Prostate gland (tissue), 2 donors: ENCODE data around the gene CSNK1A1L.

Experiments used
- CTCF ChIP-seq, 4 experiments: fragments of 200-600 bp in 2 of 4; fragments of 450-650 bp in 2 of 4; sonication (generic) in 2 of 4; IDR thresholded peaks; 1 replicate in 3 of 4; 2 replicates in 1 of 4; pipeline ENCODE4 v1.5.1; 2016 to 2019; ENCODE audit warnings: antibody characterized with exemption in 4 of 4, mild to moderate bottlenecking in 2 of 4, moderate library complexity in 2 of 4
- POLR2A ChIP-seq: fragments of 450-650 bp; IDR thresholded peaks from one replicate; pipeline ENCODE4 v1.6.1; 2016; ENCODE audit warnings: antibody characterized with exemption, mild to moderate bottlenecking

- TF ChIP-seq CTCF (IDR thresholded peaks at IDR 0.05) (no peak), POLR2A (no peak)
These were observed 12.6 kb upstream of the CSNK1A1L start for GRCh38 chr13:37118016-37118415.
